ENCODE results near the gene SPOCK3. TPM values are rescaled to one million over a fixed set of nuclear protein-coding genes. Genes with fewer than 3 reads are reported as not detected.
"Not testable (repeated sequence)": the region's sequence is repeated elsewhere in the genome, so short reads cannot be mapped to it uniquely, and the experiment has no call there.

The SPOCK3 gene
- total RNA-seq, 1 experiment from 2014 or later: not detected

GRCh38 chr4:166896254-166896653 lies 338.0 kb downstream of the SPOCK3 start:
- H3K9me3 ChIP-seq (ENCODE audit: low read length): peaks cover 38% of the 10 kb centered on the region
- no peaks in the 10 kb centered on the region for H3K9me2 ChIP-seq (replicated peaks; ENCODE audit: insufficient read depth, low read length)
- no peaks in the 10 kb centered on the region for H4K20me1 ChIP-seq (ENCODE audit: insufficient read depth, low read depth, low read length)
- H3K27me3 ChIP-seq (ENCODE audit: low read length): no peaks in the 10 kb centered on the region
- H3K4me1 ChIP-seq (ENCODE audit: low read length): no peaks in the 10 kb centered on the region
- no peak for DNase-seq
- H3K9ac ChIP-seq (ENCODE audit: low read length): no peak overlapping the region
- no peaks in the 10 kb centered on the region for H3K36me3 ChIP-seq (ENCODE audit: insufficient read depth, low read length)
- no peak overlapping the region for H3K4me3 ChIP-seq (ENCODE audit: low read length)
- H3K79me2 ChIP-seq (ENCODE audit: low read length): no peaks in the 10 kb centered on the region
- no peak overlapping the region for H3K4me2 ChIP-seq (ENCODE audit: low read depth, low read length, poor library complexity, severe bottlenecking)
- H2AFZ ChIP-seq (ENCODE audit: low read length): no peak overlapping the region
- no peak overlapping the region for H3K27ac ChIP-seq (ENCODE audit: low read length)

- Histone ChIP-seq H3K9me3 (ENCODE audit: low read length) (peaks cover 43% of the 10 kb centered on the region), H3K4me1 (ENCODE audit: low read length) (no peaks in the 10 kb centered on the region), H3K27ac (ENCODE audit: low read length) (no peak overlapping the region), H3K79me2 (ENCODE audit: low read length) (no peaks in the 10 kb centered on the region), H4K20me1 (ENCODE audit: insufficient read depth, low read depth, low read length) (no peaks in the 10 kb centered on the region), H3K4me3 (ENCODE audit: low read length) (no peak overlapping the region), H3K4me2 (ENCODE audit: low read depth, low read length, poor library complexity, severe bottlenecking) (no peak overlapping the region), H3K9ac (ENCODE audit: low read length) (no peak overlapping the region), H3K27me3 (ENCODE audit: low read length) (no peaks in the 10 kb centered on the region), H3K36me3 (ENCODE audit: insufficient read depth, low read length) (no peaks in the 10 kb centered on the region), H3K9me2 (replicated peaks; ENCODE audit: insufficient read depth, low read length) (no peaks in the 10 kb centered on the region), H2AFZ (ENCODE audit: low read length) (no peak overlapping the region)
- DNase-seq: no peak
Observed at GRCh38 chr4:166895771-166896170, 338.5 kb downstream of the SPOCK3 start.

GRCh38 chr4:166887457-166887856 lies 346.8 kb downstream of the SPOCK3 start:
- no peak overlapping the region for H3K9ac ChIP-seq (ENCODE audit: low read length)
- H3K4me1 ChIP-seq (ENCODE audit: low read length): no peaks in the 10 kb centered on the region
- no peaks in the 10 kb centered on the region for H3K36me3 ChIP-seq (ENCODE audit: insufficient read depth, low read length)
- H3K9me2 ChIP-seq (replicated peaks; ENCODE audit: insufficient read depth, low read length): no peaks in the 10 kb centered on the region
- H4K20me1 ChIP-seq (ENCODE audit: insufficient read depth, low read depth, low read length): no peaks in the 10 kb centered on the region
- no peak overlapping the region for H3K4me2 ChIP-seq (ENCODE audit: low read depth, low read length, poor library complexity, severe bottlenecking)
- no peaks in the 10 kb centered on the region for H3K79me2 ChIP-seq (ENCODE audit: low read length)
- H3K27ac ChIP-seq (ENCODE audit: low read length): no peak overlapping the region
- no peaks in the 10 kb centered on the region for H3K27me3 ChIP-seq (ENCODE audit: low read length)
- no peak for DNase-seq
- peaks cover 34% of the 10 kb centered on the region for H3K9me3 ChIP-seq (ENCODE audit: low read length)
- no peak overlapping the region for H2AFZ ChIP-seq (ENCODE audit: low read length)
- H3K4me3 ChIP-seq (ENCODE audit: low read length): no peak overlapping the region

GRCh38 chr4:166886718-166887117 lies 347.6 kb downstream of the SPOCK3 start:
- Histone ChIP-seq H3K27ac (ENCODE audit: low read length) (no peak overlapping the region), H3K4me3 (ENCODE audit: low read length) (no peak overlapping the region), H4K20me1 (ENCODE audit: insufficient read depth, low read depth, low read length) (no peaks in the 10 kb centered on the region), H2AFZ (ENCODE audit: low read length) (no peak overlapping the region), H3K27me3 (ENCODE audit: low read length) (no peaks in the 10 kb centered on the region), H3K79me2 (ENCODE audit: low read length) (no peaks in the 10 kb centered on the region), H3K9me3 (ENCODE audit: low read length) (peaks cover 35% of the 10 kb centered on the region), H3K4me1 (ENCODE audit: low read length) (no peaks in the 10 kb centered on the region), H3K36me3 (ENCODE audit: insufficient read depth, low read length) (no peaks in the 10 kb centered on the region), H3K9ac (ENCODE audit: low read length) (no peak overlapping the region), H3K4me2 (ENCODE audit: low read depth, low read length, poor library complexity, severe bottlenecking) (no peak overlapping the region), H3K9me2 (replicated peaks; ENCODE audit: insufficient read depth, low read length) (no peaks in the 10 kb centered on the region)
- DNase-seq: no peak

- H3K4me3 ChIP-seq (ENCODE audit: low read length): no peak overlapping the region
- no peaks in the 10 kb centered on the region for H3K4me1 ChIP-seq (ENCODE audit: low read length)
- no peaks in the 10 kb centered on the region for H4K20me1 ChIP-seq (ENCODE audit: insufficient read depth, low read depth, low read length)
- no peaks in the 10 kb centered on the region for H3K27me3 ChIP-seq (ENCODE audit: low read length)
- H3K9me3 ChIP-seq (ENCODE audit: low read length): peaks cover 29% of the 10 kb centered on the region
- H3K36me3 ChIP-seq (ENCODE audit: insufficient read depth, low read length): no peaks in the 10 kb centered on the region
- no peaks in the 10 kb centered on the region for H3K79me2 ChIP-seq (ENCODE audit: low read length)
- H3K27ac ChIP-seq (ENCODE audit: low read length): no peak overlapping the region
- no peak overlapping the region for H3K4me2 ChIP-seq (ENCODE audit: low read depth, low read length, poor library complexity, severe bottlenecking)
- DNase-seq: peak; percentile 17
- H3K9ac ChIP-seq (ENCODE audit: low read length): no peak overlapping the region
- no peaks in the 10 kb centered on the region for H3K9me2 ChIP-seq (replicated peaks; ENCODE audit: insufficient read depth, low read length)
- no peak overlapping the region for H2AFZ ChIP-seq (ENCODE audit: low read length)
Observed at GRCh38 chr4:166882221-166882620, 352.1 kb downstream of the SPOCK3 start.

GRCh38 chr4:166875821-166876220 lies 358.5 kb downstream of the SPOCK3 start:
- H3K36me3 ChIP-seq (ENCODE audit: insufficient read depth, low read length): no peaks in the 10 kb centered on the region
- no peaks in the 10 kb centered on the region for H3K9me2 ChIP-seq (replicated peaks; ENCODE audit: insufficient read depth, low read length)
- H3K4me3 ChIP-seq (ENCODE audit: low read length): no peak overlapping the region
- H3K9me3 ChIP-seq (ENCODE audit: low read length): peaks cover 30% of the 10 kb centered on the region
- no peaks in the 10 kb centered on the region for H3K79me2 ChIP-seq (ENCODE audit: low read length)
- no peak overlapping the region for H3K4me2 ChIP-seq (ENCODE audit: low read depth, low read length, poor library complexity, severe bottlenecking)
- no peaks in the 10 kb centered on the region for H3K27me3 ChIP-seq (ENCODE audit: low read length)
- no peak overlapping the region for H2AFZ ChIP-seq (ENCODE audit: low read length)
- no peak overlapping the region for H3K27ac ChIP-seq (ENCODE audit: low read length)
- no peaks in the 10 kb centered on the region for H4K20me1 ChIP-seq (ENCODE audit: insufficient read depth, low read depth, low read length)
- no peak for DNase-seq
- no peaks in the 10 kb centered on the region for H3K4me1 ChIP-seq (ENCODE audit: low read length)
- H3K9ac ChIP-seq (ENCODE audit: low read length): no peak overlapping the region

- Histone ChIP-seq H3K4me3 (ENCODE audit: low read length) (no peak overlapping the region), H3K9me2 (replicated peaks; ENCODE audit: insufficient read depth, low read length) (no peaks in the 10 kb centered on the region), H3K9me3 (ENCODE audit: low read length) (peaks cover 35% of the 10 kb centered on the region), H3K79me2 (ENCODE audit: low read length) (no peaks in the 10 kb centered on the region), H3K9ac (ENCODE audit: low read length) (no peak overlapping the region), H4K20me1 (ENCODE audit: insufficient read depth, low read depth, low read length) (no peaks in the 10 kb centered on the region), H3K27ac (ENCODE audit: low read length) (no peak overlapping the region), H3K36me3 (ENCODE audit: insufficient read depth, low read length) (no peaks in the 10 kb centered on the region), H2AFZ (ENCODE audit: low read length) (no peak overlapping the region), H3K27me3 (ENCODE audit: low read length) (no peaks in the 10 kb centered on the region), H3K4me2 (ENCODE audit: low read depth, low read length, poor library complexity, severe bottlenecking) (no peak overlapping the region), H3K4me1 (ENCODE audit: low read length) (no peaks in the 10 kb centered on the region)
- DNase-seq: no peak
Observed at GRCh38 chr4:166862032-166862431, 372.3 kb downstream of the SPOCK3 start.

GRCh38 chr4:166850398-166850797 lies 383.9 kb downstream of the SPOCK3 start:
- not testable (repeated sequence) for H3K4me2 ChIP-seq (ENCODE audit: low read depth, low read length, poor library complexity, severe bottlenecking); H3K4me1 ChIP-seq (ENCODE audit: low read length); H3K9ac ChIP-seq (ENCODE audit: low read length); H3K27me3 ChIP-seq (ENCODE audit: low read length); H4K20me1 ChIP-seq (ENCODE audit: insufficient read depth, low read depth, low read length); DNase-seq; H3K79me2 ChIP-seq (ENCODE audit: low read length); H3K36me3 ChIP-seq (ENCODE audit: insufficient read depth, low read length); H3K9me2 ChIP-seq (replicated peaks; ENCODE audit: insufficient read depth, low read length); H3K4me3 ChIP-seq (ENCODE audit: low read length); H2AFZ ChIP-seq (ENCODE audit: low read length); H3K27ac ChIP-seq (ENCODE audit: low read length)
- H3K9me3 ChIP-seq (ENCODE audit: low read length): peaks cover 33% of the 10 kb centered on the region

GRCh38 chr4:166846939-166847338 lies 387.4 kb downstream of the SPOCK3 start:
- H3K79me2 ChIP-seq (ENCODE audit: low read length): no peaks in the 10 kb centered on the region
- no peaks in the 10 kb centered on the region for H3K4me1 ChIP-seq (ENCODE audit: low read length)
- H3K9me2 ChIP-seq (replicated peaks; ENCODE audit: insufficient read depth, low read length): no peaks in the 10 kb centered on the region
- no peak overlapping the region for H3K4me3 ChIP-seq (ENCODE audit: low read length)
- DNase-seq: no peak
- no peak overlapping the region for H2AFZ ChIP-seq (ENCODE audit: low read length)
- H3K27ac ChIP-seq (ENCODE audit: low read length): no peak overlapping the region
- H3K4me2 ChIP-seq (ENCODE audit: low read depth, low read length, poor library complexity, severe bottlenecking): no peak overlapping the region
- H3K9ac ChIP-seq (ENCODE audit: low read length): no peak overlapping the region
- no peaks in the 10 kb centered on the region for H4K20me1 ChIP-seq (ENCODE audit: insufficient read depth, low read depth, low read length)
- H3K9me3 ChIP-seq (ENCODE audit: low read length): peaks cover 34% of the 10 kb centered on the region
- H3K36me3 ChIP-seq (ENCODE audit: insufficient read depth, low read length): no peaks in the 10 kb centered on the region
- no peaks in the 10 kb centered on the region for H3K27me3 ChIP-seq (ENCODE audit: low read length)
